ENCODE data around the gene ZSCAN20.
A peak's percentile ranks its signal among the peaks of the same experiment; 100 is the strongest.

The ZSCAN20 gene

GRCh38 chr1:33472269-33472980 is at the start of gene ZSCAN20:
Gene ZSCAN20, plus strand, starts transcription at chr1:33472645. Its CDS starts 6,644 bp downstream, at chr1:33479289.
- Mint-ChIP-seq H3K27me3 (no peaks in the 10 kb centered on the region), H3K36me3 (no peaks in the 10 kb centered on the region), H3K27ac (peak within 1 kb of the TSS; percentile 11), H3K9me3 (ENCODE audit: low read depth) (no peaks in the 10 kb centered on the region), H3K4me1 (ENCODE audit: low read depth) (peaks cover 20% of the 10 kb centered on the region), H3K4me3 (peak within 1 kb of the TSS; percentile 87)

- Mint-ChIP-seq H3K27ac (no peak overlapping the region), H3K4me3 (no peak overlapping the region), H3K4me1 (ENCODE audit: low read depth) (no peaks in the 10 kb centered on the region), H3K9me3 (ENCODE audit: low read depth) (no peaks in the 10 kb centered on the region), H3K27me3 (peaks cover 11% of the 10 kb centered on the region), H3K36me3 (peaks cover 2% of the 10 kb centered on the region)
Observed at GRCh38 chr1:33424205-33424604, 48.2 kb upstream of the ZSCAN20 start.

GRCh38 chr1:33424610-33425009 is 47.8 kb upstream of the ZSCAN20 start:
- Mint-ChIP-seq H3K36me3 (peaks cover 2% of the 10 kb centered on the region), H3K27ac (no peak overlapping the region), H3K9me3 (ENCODE audit: low read depth) (no peaks in the 10 kb centered on the region), H3K4me3 (no peak overlapping the region), H3K4me1 (ENCODE audit: low read depth) (no peaks in the 10 kb centered on the region), H3K27me3 (peaks cover 11% of the 10 kb centered on the region)

- no peaks in the 10 kb centered on the region for H3K9me3 Mint-ChIP-seq (ENCODE audit: low read depth)
- no peak overlapping the region for H3K4me3 Mint-ChIP-seq
- no peak overlapping the region for H3K27ac Mint-ChIP-seq
- no peaks in the 10 kb centered on the region for H3K4me1 Mint-ChIP-seq (ENCODE audit: low read depth)
- H3K27me3 Mint-ChIP-seq, result peaks cover 8% of the 10 kb centered on the region
- H3K36me3 Mint-ChIP-seq, result no peaks in the 10 kb centered on the region
Observed at GRCh38 chr1:33425900-33426299, 46.5 kb upstream of the ZSCAN20 start.

- Mint-ChIP-seq H3K4me1 (ENCODE audit: low read depth) (peaks cover 3% of the 10 kb centered on the region), H3K27ac (no peak overlapping the region), H3K9me3 (ENCODE audit: low read depth) (no peaks in the 10 kb centered on the region), H3K36me3 (no peaks in the 10 kb centered on the region), H3K27me3 (peaks cover 6% of the 10 kb centered on the region), H3K4me3 (no peak overlapping the region)
Observed at GRCh38 chr1:33426916-33427315, 45.5 kb upstream of the ZSCAN20 start.

DNA sequence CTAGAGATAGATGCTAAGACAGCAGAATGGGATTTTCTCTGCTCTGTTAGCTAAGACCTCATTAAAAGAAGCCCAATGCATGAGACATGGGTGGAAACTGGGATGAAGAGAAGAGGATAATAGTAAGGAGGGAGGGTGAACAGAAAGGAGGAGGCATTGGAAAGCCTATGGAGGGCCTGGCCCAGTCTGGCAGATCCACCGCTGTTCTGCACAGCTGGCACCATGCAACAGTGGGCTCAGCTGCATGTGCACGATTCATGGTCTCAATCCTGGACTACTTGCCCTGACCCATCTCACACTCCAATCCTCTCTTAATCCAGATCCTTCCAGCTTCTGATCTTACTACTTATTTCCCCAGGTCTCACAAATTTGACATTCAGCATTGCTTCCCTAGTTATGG is 43.8 kb upstream of the ZSCAN20 start:
- Mint-ChIP-seq H3K4me3 (no peak overlapping the region), H3K27ac (no peak overlapping the region), H3K27me3 (peaks cover 6% of the 10 kb centered on the region), H3K4me1 (ENCODE audit: low read depth) (peaks cover 3% of the 10 kb centered on the region), H3K9me3 (ENCODE audit: low read depth) (no peaks in the 10 kb centered on the region), H3K36me3 (no peaks in the 10 kb centered on the region)

DNA sequence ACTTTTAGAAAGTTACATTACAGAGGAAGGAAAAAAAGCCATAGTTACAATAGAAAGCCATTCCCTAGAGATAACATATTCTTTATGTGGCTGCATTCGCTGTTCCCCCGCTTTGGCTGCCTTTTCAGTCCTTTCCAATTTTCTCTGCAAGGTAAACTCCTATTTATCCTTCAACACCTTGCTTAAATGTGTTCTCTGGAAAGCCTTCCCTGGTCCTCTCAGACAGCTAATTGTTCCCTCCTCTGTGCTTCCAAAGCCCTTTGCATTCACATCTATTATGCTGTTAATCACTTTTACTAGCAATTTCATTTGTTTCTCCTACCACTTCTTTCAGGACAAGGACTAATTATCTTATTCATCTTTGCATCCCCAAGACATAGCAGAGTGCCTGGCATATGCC is 43.1 kb upstream of the ZSCAN20 start:
- Mint-ChIP-seq H3K4me1 (ENCODE audit: low read depth) (peaks cover 3% of the 10 kb centered on the region), H3K27me3 (peaks cover 4% of the 10 kb centered on the region), H3K27ac (no peak overlapping the region), H3K9me3 (ENCODE audit: low read depth) (no peaks in the 10 kb centered on the region), H3K4me3 (no peak overlapping the region), H3K36me3 (no peaks in the 10 kb centered on the region)

DNA sequence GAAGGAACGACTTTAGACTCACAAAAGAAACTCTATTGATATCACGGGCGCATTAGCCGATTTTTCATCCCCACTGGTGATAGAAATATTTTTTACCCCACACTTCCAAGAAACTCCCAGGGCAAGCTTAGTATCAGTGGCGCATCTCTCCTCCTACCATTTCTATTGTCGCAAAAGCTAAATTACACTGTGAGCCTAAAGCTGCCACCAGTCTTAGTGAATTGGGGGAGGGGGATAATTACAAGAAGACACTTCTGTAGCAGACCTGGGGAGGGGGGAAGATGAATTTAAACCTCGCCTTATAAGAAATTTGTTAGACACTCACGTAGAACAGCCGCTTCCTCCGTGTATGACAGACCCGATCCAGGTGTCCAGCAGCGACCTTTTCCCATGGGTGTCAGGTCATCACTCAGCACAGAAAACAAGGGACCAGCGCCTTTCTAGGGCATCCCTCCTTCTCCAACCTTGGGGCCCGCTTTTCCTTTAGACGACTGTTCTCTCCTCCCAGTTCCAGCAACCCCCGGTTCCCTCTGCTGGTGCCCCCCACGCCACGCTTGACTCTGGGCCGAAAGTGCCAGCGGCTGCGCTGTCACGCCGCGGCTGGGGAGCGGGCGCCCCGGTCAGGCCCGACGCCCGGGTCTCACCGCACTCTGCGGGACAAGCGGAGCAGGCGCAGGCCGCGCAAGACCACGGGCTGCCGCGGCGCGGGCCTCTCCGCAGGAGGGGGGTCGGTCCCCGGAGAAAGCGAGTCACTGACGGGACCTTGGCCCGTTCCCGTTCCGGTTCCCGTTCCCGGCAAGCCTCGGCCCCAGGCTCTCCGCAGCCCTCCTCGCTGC is 42.4 kb upstream of the ZSCAN20 start:
- peaks cover 3% of the 10 kb centered on the region for H3K27me3 Mint-ChIP-seq
- H3K4me3 Mint-ChIP-seq, result no peak overlapping the region
- no peaks in the 10 kb centered on the region for H3K9me3 Mint-ChIP-seq (ENCODE audit: low read depth)
- no peak overlapping the region for H3K27ac Mint-ChIP-seq
- peaks cover 3% of the 10 kb centered on the region for H3K4me1 Mint-ChIP-seq (ENCODE audit: low read depth)
- H3K36me3 Mint-ChIP-seq, result no peaks in the 10 kb centered on the region

GRCh38 chr1:33430692-33431593 is 41.5 kb upstream of the ZSCAN20 start, which contains the start of gene PHC2:
Gene PHC2, minus strand, starts transcription at chr1:33431095. Its CDS starts 55,556 bp downstream, at chr1:33375539.
- Mint-ChIP-seq H3K4me1 (ENCODE audit: low read depth) (peaks cover 3% of the 10 kb centered on the region), H3K27me3 (no peaks in the 10 kb centered on the region), H3K36me3 (no peaks in the 10 kb centered on the region), H3K9me3 (ENCODE audit: low read depth) (no peaks in the 10 kb centered on the region), H3K4me3 (peak within 1 kb of the TSS; percentile 69), H3K27ac (no peak within 1 kb of the TSS)

- no peaks in the 10 kb centered on the region for H3K27me3 Mint-ChIP-seq
- H3K4me1 Mint-ChIP-seq (ENCODE audit: low read depth), result peaks cover 3% of the 10 kb centered on the region
- no peaks in the 10 kb centered on the region for H3K36me3 Mint-ChIP-seq
- no peak overlapping the region for H3K4me3 Mint-ChIP-seq
- no peak overlapping the region for H3K27ac Mint-ChIP-seq
- H3K9me3 Mint-ChIP-seq (ENCODE audit: low read depth), result no peaks in the 10 kb centered on the region
Observed at GRCh38 chr1:33433509-33434362, 38.7 kb upstream of the ZSCAN20 start.

- H3K4me1 Mint-ChIP-seq (ENCODE audit: low read depth), result peaks cover 3% of the 10 kb centered on the region
- H3K27ac Mint-ChIP-seq, result no peak overlapping the region
- H3K27me3 Mint-ChIP-seq, result peaks cover 3% of the 10 kb centered on the region
- H3K36me3 Mint-ChIP-seq, result no peaks in the 10 kb centered on the region
- no peak overlapping the region for H3K4me3 Mint-ChIP-seq
- H3K9me3 Mint-ChIP-seq (ENCODE audit: low read depth), result no peaks in the 10 kb centered on the region
Observed at GRCh38 chr1:33434363-33434750, 38.1 kb upstream of the ZSCAN20 start.

DNA sequence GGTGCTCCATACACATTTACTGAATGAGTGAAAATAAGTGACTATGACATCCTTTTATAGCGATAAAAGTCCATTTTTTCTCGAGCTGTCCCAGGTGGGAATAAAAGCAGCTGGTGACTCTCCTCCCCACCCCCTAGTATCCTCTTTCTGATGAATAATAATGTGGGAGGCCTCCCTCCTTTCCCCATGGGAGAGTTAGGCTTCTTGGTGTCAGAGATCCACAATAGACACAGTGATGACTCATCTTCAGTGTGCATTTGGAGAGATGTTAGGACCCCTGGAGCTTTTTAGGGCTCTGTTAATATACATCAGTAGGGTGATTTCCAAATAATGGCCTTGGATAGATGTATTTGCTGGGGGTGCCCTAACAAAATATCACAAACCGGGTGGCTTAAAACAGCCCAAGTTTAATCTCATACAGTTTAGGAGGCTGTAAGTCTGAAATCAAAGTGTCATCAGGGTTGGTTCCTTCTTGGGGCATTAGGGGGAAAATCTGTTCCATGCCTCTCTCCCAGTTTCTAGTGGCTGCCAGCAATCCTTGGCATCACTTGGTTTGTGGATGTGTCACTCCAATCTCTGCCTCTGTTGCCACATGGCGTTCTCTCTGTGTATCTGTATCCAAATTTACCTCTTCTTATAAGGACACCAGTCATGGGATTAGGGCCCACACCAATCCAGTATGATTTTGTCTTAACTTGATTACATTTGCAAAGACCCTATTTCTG is 37.2 kb upstream of the ZSCAN20 start:
- H3K4me1 Mint-ChIP-seq (ENCODE audit: low read depth), result peaks cover 3% of the 10 kb centered on the region
- no peaks in the 10 kb centered on the region for H3K36me3 Mint-ChIP-seq
- no peak overlapping the region for H3K4me3 Mint-ChIP-seq
- H3K27ac Mint-ChIP-seq, result no peak overlapping the region
- H3K27me3 Mint-ChIP-seq, result peaks cover 11% of the 10 kb centered on the region
- H3K9me3 Mint-ChIP-seq (ENCODE audit: low read depth), result no peaks in the 10 kb centered on the region

DNA sequence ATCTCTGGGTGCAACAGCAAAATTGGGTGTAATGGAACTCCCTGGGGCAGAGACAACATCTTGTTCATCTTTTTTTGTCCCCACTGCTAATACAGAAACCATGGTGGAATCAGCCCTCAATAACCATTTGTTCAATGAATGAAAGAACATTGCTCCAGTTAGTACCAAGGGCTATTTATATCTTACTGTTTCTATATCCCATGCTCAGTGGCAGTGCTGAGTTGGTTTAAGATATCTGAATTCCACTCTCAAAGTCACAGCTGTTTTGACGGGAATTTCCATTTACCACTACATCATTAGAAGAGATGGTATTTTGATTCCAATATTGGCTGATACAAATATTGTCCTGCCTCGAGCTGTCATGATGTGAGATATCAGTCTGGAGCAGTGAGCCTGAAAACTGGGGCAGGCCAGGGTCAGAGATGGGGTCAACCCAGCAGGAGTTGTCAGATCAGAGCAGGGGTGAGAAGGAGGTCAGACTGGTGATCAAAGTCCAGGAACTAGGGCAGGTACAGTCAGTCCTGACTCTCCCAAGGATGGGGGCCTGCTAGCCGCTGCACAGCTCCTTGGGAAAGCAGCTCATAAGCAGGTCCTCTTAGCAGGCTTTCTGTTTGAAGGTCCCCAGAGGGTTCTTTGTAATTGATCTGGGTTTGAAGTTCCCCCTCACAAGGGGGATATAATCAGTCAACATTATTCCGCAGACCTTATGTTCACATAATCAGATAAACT is 35.7 kb upstream of the ZSCAN20 start:
- H3K36me3 Mint-ChIP-seq, result no peaks in the 10 kb centered on the region
- H3K9me3 Mint-ChIP-seq (ENCODE audit: low read depth), result no peaks in the 10 kb centered on the region
- H3K4me3 Mint-ChIP-seq, result no peak overlapping the region
- H3K27ac Mint-ChIP-seq, result no peak overlapping the region
- H3K27me3 Mint-ChIP-seq, result peaks cover 11% of the 10 kb centered on the region
- no peaks in the 10 kb centered on the region for H3K4me1 Mint-ChIP-seq (ENCODE audit: low read depth)
